HepG2 (cell line): ENCODE data around the gene SNRNP27. TPM values are rescaled to one million over a fixed set of nuclear protein-coding genes. Genes with fewer than 3 reads are reported as not detected.

Experiments
- ADNP ChIP-seq: sonication (generic); formaldehyde crosslinking; IDR thresholded peaks from 2 replicates; pipeline ENCODE4 v1.4.0; 2020; ENCODE audit warnings: missing genetic modification reagents
- AGO1 ChIP-seq: fragments of 200-400 bp; formaldehyde crosslinking; IDR thresholded peaks from 2 replicates; pipeline ENCODE4 v1.6.1; 2017; ENCODE audit warnings: mild to moderate bottlenecking, low read depth, low read length, moderate library complexity; ENCODE audit not compliant: poor library complexity, severe bottlenecking
- EHMT2 ChIP-seq: fragments of 200-600 bp; sonication (generic); IDR thresholded peaks from 2 replicates; pipeline ENCODE4 v1.7.0; 2017; ENCODE audit warnings: antibody characterized with exemption, low read depth, low read length, borderline replicate concordance
- HOXA5 ChIP-seq: sonication (generic); formaldehyde crosslinking; IDR thresholded peaks from 2 replicates; pipeline ENCODE4 v1.4.0; 2020; ENCODE audit warnings: missing genetic modification reagents
- LCORL ChIP-seq, 2 experiments: fragments of 450-650 bp in 1 of 2; sonication (generic) in 1 of 2; formaldehyde crosslinking in 1 of 2; IDR thresholded peaks; 2 replicates each; pipeline versions ENCODE4 v1.5.0 to v1.6.1; 2017 to 2020; ENCODE audit warnings: antibody characterized with exemption in 1 of 2, missing genetic modification reagents in 1 of 2
- MIER2 ChIP-seq: IDR thresholded peaks from 2 replicates; pipeline ENCODE4 v1.6.1; 2016; ENCODE audit warnings: missing biosample characterization, missing genetic modification reagents
- MYC ChIP-seq: sonication (generic); formaldehyde crosslinking; IDR thresholded peaks from 2 replicates; pipeline ENCODE4 v1.9.0; 2021; ENCODE audit warnings: missing genetic modification reagents, borderline replicate concordance
- NCOA2 ChIP-seq: sonication (generic); formaldehyde crosslinking; IDR thresholded peaks from 2 replicates; pipeline ENCODE4 v1.8.0; 2022; ENCODE audit warnings: inconsistent platforms
- NR2F1 ChIP-seq, 2 experiments: fragments of 450-650 bp in 1 of 2; formaldehyde crosslinking in 1 of 2; IDR thresholded peaks; 2 replicates each; pipeline versions ENCODE4 v1.5.0 to v1.6.1; 2016 to 2020; ENCODE audit warnings: mild to moderate bottlenecking in 1 of 2, missing compliant biosample characterization in 1 of 2, missing genetic modification reagents in 1 of 2, moderate library complexity in 1 of 2
- PHF20 ChIP-seq: sonication (generic); formaldehyde crosslinking; IDR thresholded peaks from 2 replicates; pipeline ENCODE4 v1.5.0; 2020; ENCODE audit warnings: mild to moderate bottlenecking, missing genetic modification reagents
- ZNF136 ChIP-seq: sonication (generic); formaldehyde crosslinking; IDR thresholded peaks from 2 replicates; pipeline ENCODE4 v1.8.1; 2022; ENCODE audit warnings: low read depth, mild to moderate bottlenecking, moderate library complexity, missing genetic modification reagents
- ZNF232 ChIP-seq: sonication (generic); formaldehyde crosslinking; IDR thresholded peaks from 2 replicates; pipeline ENCODE4 v1.4.0; 2020; ENCODE audit warnings: missing genetic modification reagents, borderline replicate concordance
- ZNF383 ChIP-seq: sonication (generic); formaldehyde crosslinking; IDR thresholded peaks from 2 replicates; pipeline ENCODE4 v1.4.0; 2020; ENCODE audit warnings: missing genetic modification reagents, mild to moderate bottlenecking, borderline replicate concordance
- ZNF430 ChIP-seq: sonication (generic); formaldehyde crosslinking; IDR thresholded peaks from 2 replicates; pipeline ENCODE4 v1.9.0; 2021; ENCODE audit warnings: mild to moderate bottlenecking, missing genetic modification reagents
- ZNF703 ChIP-seq: sonication (generic); formaldehyde crosslinking; IDR thresholded peaks from 2 replicates; pipeline ENCODE4 v1.5.1; 2020; ENCODE audit warnings: missing genetic modification reagents, mild to moderate bottlenecking, moderate library complexity, borderline replicate concordance
- polyA plus RNA-seq, 8 experiments: library from polyadenylated mRNA; depleted of rRNA in 3 of 8; stranded (reverse) in 7 of 8; unstranded in 1 of 8; fragments of >200 nt; fragmentation: Illumina TruSeq in 4 of 8; extraction: Trizol in 4 of 8; gene quantifications; 2 replicates each; pipeline versions ENCODE4 v1.2.1 to v1.2.3, GENCODE V29; 2011 to 2016; ENCODE audit warnings: low read depth in 4 of 8, missing spikeins in 1 of 8, mixed read lengths in 1 of 8; ENCODE audit not compliant: insufficient read depth in 1 of 8
- total RNA-seq, 5 experiments: library from RNA; depleted of rRNA; stranded (reverse); fragments of >200 nt; fragmentation: Illumina TruSeq; extraction: Trizol; gene quantifications; 2 replicates each; pipeline ENCODE4 v1.2.3, GENCODE V29; 2016; ENCODE audit warnings: low read depth in 1 of 5
- TF ChIP-seq, protein P1 (sequence below): sonication (generic); formaldehyde crosslinking; IDR thresholded peaks from 2 replicates; pipeline ENCODE4 v1.4.0; 2020; ENCODE audit warnings: missing genetic modification reagents
- TF ChIP-seq, protein P2 (sequence below): sonication (generic); formaldehyde crosslinking; IDR thresholded peaks from 2 replicates; pipeline ENCODE4 v1.5.0; 2020; ENCODE audit warnings: mild to moderate bottlenecking, missing genetic modification reagents
- TF ChIP-seq, protein P3 (sequence below): sonication (generic); formaldehyde crosslinking; IDR thresholded peaks from 2 replicates; pipeline ENCODE4 v1.8.0; 2022; ENCODE audit warnings: mild to moderate bottlenecking, missing genetic modification reagents

The SNRNP27 gene
- total and polyA plus RNA-seq, 2 of the 13 experiments (the other 11 are each of a cell fraction or from before 2014, with no cell fraction given): 49.8 to 54.6 TPM

DNA sequence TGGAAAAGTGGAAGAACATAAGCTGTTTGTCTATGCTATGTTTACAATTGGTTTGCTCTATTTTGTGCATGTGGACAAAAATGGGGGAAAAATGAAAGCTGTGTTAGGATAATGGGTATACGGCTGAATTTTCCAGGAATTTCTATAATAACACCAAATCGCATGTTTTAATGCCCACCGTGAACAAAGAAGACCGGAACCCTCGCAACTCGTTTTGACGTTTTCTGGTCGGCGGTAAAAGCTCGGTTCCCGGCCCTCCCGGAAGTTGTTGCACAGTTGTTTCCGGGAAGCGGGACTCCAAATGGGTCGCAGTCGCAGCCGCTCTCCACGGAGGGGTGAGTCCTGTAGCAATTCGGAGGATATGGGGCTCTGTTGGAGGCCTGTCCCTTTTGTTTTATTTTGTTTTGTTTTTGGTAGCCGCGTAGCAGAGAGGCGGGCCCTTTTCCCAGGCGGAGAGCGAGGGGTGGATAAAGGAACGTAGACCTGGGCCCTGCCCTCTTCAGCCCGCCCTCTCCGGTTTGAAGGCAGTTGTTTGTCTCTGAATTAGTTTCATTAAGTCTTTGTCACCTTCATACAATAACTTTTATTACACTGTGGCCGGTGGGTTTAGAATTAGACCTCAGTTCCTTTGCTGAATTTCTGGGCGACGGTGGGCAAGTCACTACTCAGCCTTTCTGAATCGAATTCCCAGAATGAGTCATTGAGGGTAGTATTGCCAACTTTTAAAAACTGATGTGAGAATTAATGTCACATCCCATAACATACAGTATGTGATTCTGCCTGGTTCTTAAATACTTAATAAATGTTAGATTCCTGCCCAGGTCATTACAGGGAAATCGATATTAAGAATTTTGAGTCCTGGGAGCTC, at the start of gene SNRNP27 (continued):
- TF ChIP-seq ZNF383 (CRISPR knock-in tag) (peak; percentile 40; the same call in 1 of the 2 replicates), MIER2 (CRISPR knock-in tag) (peak; percentile 84; the same call in 1 of the 2 replicates), ZNF232 (CRISPR knock-in tag) (peak; percentile 99), ADNP (no peak), ZNF136 (peak; percentile 87; the same call in 1 of the 2 replicates), LCORL (IDR thresholded peaks at IDR 0.05) (no peak), LCORL (CRISPR knock-in tag; IDR thresholded peaks at IDR 0.05) (0 out of 2 replicates have a peak, but pooled peaks have one; percentile 46), PHF20 (CRISPR knock-in tag) (peak; percentile 98), ZNF703 (CRISPR knock-in tag) (no peak), MYC (CRISPR knock-in tag) (peak; percentile 86), NR2F1 (CRISPR knock-in tag; IDR thresholded peaks at IDR 0.05) (0 out of 4 replicates have a peak, but pooled peaks of 1 of the 2 experiments have one; percentile 11), EHMT2 (peak; percentile 90), ZNF430 (CRISPR knock-in tag) (peak; percentile 89), AGO1 (no peak), NCOA2 (peak; percentile 80), HOXA5 (CRISPR knock-in tag) (peak; percentile 96)
- TF ChIP-seq, protein P1, sequence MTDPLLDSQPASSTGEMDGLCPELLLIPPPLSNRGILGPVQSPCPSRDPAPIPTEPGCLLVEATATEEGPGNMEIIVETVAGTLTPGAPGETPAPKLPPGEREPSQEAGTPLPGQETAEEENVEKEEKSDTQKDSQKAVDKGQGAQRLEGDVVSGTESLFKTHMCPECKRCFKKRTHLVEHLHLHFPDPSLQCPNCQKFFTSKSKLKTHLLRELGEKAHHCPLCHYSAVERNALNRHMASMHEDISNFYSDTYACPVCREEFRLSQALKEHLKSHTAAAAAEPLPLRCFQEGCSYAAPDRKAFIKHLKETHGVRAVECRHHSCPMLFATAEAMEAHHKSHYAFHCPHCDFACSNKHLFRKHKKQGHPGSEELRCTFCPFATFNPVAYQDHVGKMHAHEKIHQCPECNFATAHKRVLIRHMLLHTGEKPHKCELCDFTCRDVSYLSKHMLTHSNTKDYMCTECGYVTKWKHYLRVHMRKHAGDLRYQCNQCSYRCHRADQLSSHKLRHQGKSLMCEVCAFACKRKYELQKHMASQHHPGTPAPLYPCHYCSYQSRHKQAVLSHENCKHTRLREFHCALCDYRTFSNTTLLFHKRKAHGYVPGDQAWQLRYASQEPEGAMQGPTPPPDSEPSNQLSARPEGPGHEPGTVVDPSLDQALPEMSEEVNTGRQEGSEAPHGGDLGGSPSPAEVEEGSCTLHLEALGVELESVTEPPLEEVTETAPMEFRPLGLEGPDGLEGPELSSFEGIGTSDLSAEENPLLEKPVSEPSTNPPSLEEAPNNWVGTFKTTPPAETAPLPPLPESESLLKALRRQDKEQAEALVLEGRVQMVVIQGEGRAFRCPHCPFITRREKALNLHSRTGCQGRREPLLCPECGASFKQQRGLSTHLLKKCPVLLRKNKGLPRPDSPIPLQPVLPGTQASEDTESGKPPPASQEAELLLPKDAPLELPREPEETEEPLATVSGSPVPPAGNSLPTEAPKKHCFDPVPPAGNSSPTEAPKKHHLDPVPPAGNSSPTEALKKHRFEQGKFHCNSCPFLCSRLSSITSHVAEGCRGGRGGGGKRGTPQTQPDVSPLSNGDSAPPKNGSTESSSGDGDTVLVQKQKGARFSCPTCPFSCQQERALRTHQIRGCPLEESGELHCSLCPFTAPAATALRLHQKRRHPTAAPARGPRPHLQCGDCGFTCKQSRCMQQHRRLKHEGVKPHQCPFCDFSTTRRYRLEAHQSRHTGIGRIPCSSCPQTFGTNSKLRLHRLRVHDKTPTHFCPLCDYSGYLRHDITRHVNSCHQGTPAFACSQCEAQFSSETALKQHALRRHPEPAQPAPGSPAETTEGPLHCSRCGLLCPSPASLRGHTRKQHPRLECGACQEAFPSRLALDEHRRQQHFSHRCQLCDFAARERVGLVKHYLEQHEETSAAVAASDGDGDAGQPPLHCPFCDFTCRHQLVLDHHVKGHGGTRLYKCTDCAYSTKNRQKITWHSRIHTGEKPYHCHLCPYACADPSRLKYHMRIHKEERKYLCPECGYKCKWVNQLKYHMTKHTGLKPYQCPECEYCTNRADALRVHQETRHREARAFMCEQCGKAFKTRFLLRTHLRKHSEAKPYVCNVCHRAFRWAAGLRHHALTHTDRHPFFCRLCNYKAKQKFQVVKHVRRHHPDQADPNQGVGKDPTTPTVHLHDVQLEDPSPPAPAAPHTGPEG (CRISPR knock-in tag): peak; percentile 93
- TF ChIP-seq, protein P2, sequence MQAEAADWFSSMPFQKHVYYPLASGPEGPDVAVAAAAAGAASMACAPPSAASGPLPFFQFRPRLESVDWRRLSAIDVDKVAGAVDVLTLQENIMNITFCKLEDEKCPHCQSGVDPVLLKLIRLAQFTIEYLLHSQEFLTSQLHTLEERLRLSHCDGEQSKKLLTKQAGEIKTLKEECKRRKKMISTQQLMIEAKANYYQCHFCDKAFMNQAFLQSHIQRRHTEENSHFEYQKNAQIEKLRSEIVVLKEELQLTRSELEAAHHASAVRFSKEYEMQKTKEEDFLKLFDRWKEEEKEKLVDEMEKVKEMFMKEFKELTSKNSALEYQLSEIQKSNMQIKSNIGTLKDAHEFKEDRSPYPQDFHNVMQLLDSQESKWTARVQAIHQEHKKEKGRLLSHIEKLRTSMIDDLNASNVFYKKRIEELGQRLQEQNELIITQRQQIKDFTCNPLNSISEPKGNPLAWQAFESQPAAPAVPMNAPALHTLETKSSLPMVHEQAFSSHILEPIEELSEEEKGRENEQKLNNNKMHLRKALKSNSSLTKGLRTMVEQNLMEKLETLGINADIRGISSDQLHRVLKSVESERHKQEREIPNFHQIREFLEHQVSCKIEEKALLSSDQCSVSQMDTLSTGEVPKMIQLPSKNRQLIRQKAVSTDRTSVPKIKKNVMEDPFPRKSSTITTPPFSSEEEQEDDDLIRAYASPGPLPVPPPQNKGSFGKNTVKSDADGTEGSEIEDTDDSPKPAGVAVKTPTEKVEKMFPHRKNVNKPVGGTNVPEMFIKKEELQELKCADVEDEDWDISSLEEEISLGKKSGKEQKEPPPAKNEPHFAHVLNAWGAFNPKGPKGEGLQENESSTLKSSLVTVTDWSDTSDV (CRISPR knock-in tag): no peak
- TF ChIP-seq, protein P3, sequence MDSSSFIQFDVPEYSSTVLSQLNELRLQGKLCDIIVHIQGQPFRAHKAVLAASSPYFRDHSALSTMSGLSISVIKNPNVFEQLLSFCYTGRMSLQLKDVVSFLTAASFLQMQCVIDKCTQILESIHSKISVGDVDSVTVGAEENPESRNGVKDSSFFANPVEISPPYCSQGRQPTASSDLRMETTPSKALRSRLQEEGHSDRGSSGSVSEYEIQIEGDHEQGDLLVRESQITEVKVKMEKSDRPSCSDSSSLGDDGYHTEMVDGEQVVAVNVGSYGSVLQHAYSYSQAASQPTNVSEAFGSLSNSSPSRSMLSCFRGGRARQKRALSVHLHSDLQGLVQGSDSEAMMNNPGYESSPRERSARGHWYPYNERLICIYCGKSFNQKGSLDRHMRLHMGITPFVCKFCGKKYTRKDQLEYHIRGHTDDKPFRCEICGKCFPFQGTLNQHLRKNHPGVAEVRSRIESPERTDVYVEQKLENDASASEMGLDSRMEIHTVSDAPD: peak; percentile 40; the same call in 1 of the 2 replicates
